NT2/D1 (cell line): ENCODE results near the gene IFRD2.

Source experiments
- DNase-seq: peaks from one replicate; pipeline ENCODE4 v3.0.0-alpha.2; 2011; ENCODE audit warnings: low read depth, low spot score
- H3K27me3 ChIP-seq: 2 replicates; pipeline ENCODE4 v1.6.0; 2011; ENCODE audit warnings: mild to moderate bottlenecking; ENCODE audit not compliant: insufficient read length, insufficient read depth
- H3K36me3 ChIP-seq: 2 replicates; pipeline ENCODE4 v1.6.1; 2011; ENCODE audit warnings: mild to moderate bottlenecking, low read length, mixed read lengths; ENCODE audit not compliant: insufficient read depth, insufficient read length
- H3K4me1 ChIP-seq: 2 replicates; pipeline ENCODE4 v1.5.1; 2011; ENCODE audit not compliant: insufficient read depth, insufficient read length
- H3K4me3 ChIP-seq: 2 replicates; pipeline ENCODE4 v1.5.1; 2011; ENCODE audit warnings: low read depth; ENCODE audit not compliant: insufficient read length
- H3K9ac ChIP-seq: 2 replicates; pipeline ENCODE4 v1.6.0; 2011; ENCODE audit warnings: low read depth; ENCODE audit not compliant: insufficient read length
- H3K9me3 ChIP-seq: 2 replicates; pipeline ENCODE4 v1.5.1; 2011; ENCODE audit warnings: mild to moderate bottlenecking, low read length; ENCODE audit not compliant: insufficient read depth
- SUZ12 ChIP-seq: IDR thresholded peaks from 2 replicates; pipeline ENCODE4 v1.6.1; 2011; ENCODE audit not compliant: insufficient read length, insufficient read depth; ENCODE audit errors: extremely low read depth
- YY1 ChIP-seq: IDR thresholded peaks from 2 replicates; pipeline ENCODE4 v1.6.1; 2011; ENCODE audit not compliant: insufficient read length, insufficient read depth
- ZNF274 ChIP-seq: IDR thresholded peaks from 2 replicates; pipeline ENCODE4 v1.6.1; 2011; ENCODE audit warnings: mild to moderate bottlenecking, low read depth, low read length

Gene IFRD2

GRCh38 chr3:50279255-50280016, 12.8 kb downstream of the IFRD2 start:
- no peak overlapping the region for H3K9ac ChIP-seq
- peaks cover 11% of the 10 kb centered on the region for H3K4me1 ChIP-seq
- TF ChIP-seq ZNF274 (no peak), YY1 (no peak), SUZ12 (no peak)
- H3K27me3 ChIP-seq = no peaks in the 10 kb centered on the region
- DNase-seq = no peak
- no peaks in the 10 kb centered on the region for H3K9me3 ChIP-seq
- H3K36me3 ChIP-seq = peaks cover 47% of the 10 kb centered on the region
- no peak overlapping the region for H3K4me3 ChIP-seq

DNA sequence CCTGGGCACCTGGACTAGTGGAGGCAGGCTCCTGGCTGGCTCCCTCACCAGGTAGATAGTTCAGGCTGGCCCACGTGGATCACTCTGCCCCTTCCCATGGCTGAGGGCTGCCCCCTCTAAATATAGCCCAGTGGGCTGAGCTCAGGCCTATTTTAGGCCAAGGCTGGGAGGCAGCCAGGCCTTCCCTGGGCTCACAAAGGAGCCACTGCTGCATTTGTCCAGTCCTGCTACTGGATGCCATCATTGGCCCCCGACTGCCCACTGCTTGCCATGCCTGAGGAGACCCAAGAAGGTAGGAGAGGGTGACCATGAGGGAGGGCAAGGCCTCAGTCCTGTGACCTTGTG, 13.4 kb downstream of the IFRD2 start, which contains the start of gene LSMEM2:
LSMEM2 (plus strand) TSS at position 208 of the 345 bp plus-strand sequence; CDS start at position 235, 27 bp downstream.
- H3K4me1 ChIP-seq = peaks cover 14% of the 10 kb centered on the region
- H3K9ac ChIP-seq = peak within 1 kb of the TSS; percentile 57
- H3K4me3 ChIP-seq = no peak within 1 kb of the TSS
- no peaks in the 10 kb centered on the region for H3K27me3 ChIP-seq
- H3K36me3 ChIP-seq = peaks cover 53% of the 10 kb centered on the region
- no peaks in the 10 kb centered on the region for H3K9me3 ChIP-seq
- TF ChIP-seq SUZ12 (no peak), YY1 (no peak), ZNF274 (no peak)
- DNase-seq = no peak

- peaks cover 19% of the 10 kb centered on the region for H3K4me1 ChIP-seq
- H3K9ac ChIP-seq = peak overlapping the region; percentile 57
- H3K27me3 ChIP-seq = no peaks in the 10 kb centered on the region
- TF ChIP-seq SUZ12 (no peak), ZNF274 (no peak), YY1 (no peak)
- H3K9me3 ChIP-seq = no peaks in the 10 kb centered on the region
- H3K36me3 ChIP-seq = peaks cover 58% of the 10 kb centered on the region
- no peak overlapping the region for H3K4me3 ChIP-seq
- DNase-seq = no peak
Measured at GRCh38 chr3:50278123-50278879, 13.9 kb downstream of the IFRD2 start.

GRCh38 chr3:50276762-50277101, 15.5 kb downstream of the IFRD2 start:
- Histone ChIP-seq H3K4me3 (no peak overlapping the region), H3K9me3 (no peaks in the 10 kb centered on the region), H3K9ac (no peak overlapping the region), H3K4me1 (peaks cover 22% of the 10 kb centered on the region), H3K36me3 (peaks cover 63% of the 10 kb centered on the region), H3K27me3 (no peaks in the 10 kb centered on the region)
- DNase-seq = no peak
- TF ChIP-seq YY1 (no peak), ZNF274 (no peak), SUZ12 (no peak)

GRCh38 chr3:50275996-50276761, 16.1 kb downstream of the IFRD2 start:
- H3K9ac ChIP-seq = no peak overlapping the region

GRCh38 chr3:50275141-50275995, 16.9 kb downstream of the IFRD2 start:
- Histone ChIP-seq H3K9me3 (no peaks in the 10 kb centered on the region), H3K4me1 (peaks cover 32% of the 10 kb centered on the region), H3K36me3 (peaks cover 76% of the 10 kb centered on the region), H3K9ac (no peak overlapping the region), H3K4me3 (no peak overlapping the region), H3K27me3 (no peaks in the 10 kb centered on the region)
- TF ChIP-seq YY1 = no peak
- no peak for DNase-seq

More at GRCh38 chr3:50275996-50276761, 16.1 kb downstream of the IFRD2 start:
- peaks cover 68% of the 10 kb centered on the region for H3K36me3 ChIP-seq
- peaks cover 28% of the 10 kb centered on the region for H3K4me1 ChIP-seq
- no peak for DNase-seq
- TF ChIP-seq SUZ12 = no peak
- TF ChIP-seq YY1 = no peak
- no peak for TF ChIP-seq ZNF274
- no peaks in the 10 kb centered on the region for H3K27me3 ChIP-seq
- no peak overlapping the region for H3K4me3 ChIP-seq
- H3K9me3 ChIP-seq = no peaks in the 10 kb centered on the region
